HCT116 (cell line): Measurements from ENCODE around the gene NDST3. TPM values are rescaled to one million over a fixed set of nuclear protein-coding genes. Genes with fewer than 3 reads are reported as not detected.

Experiments
- ATAC-seq: fragments of 200-7000 bp; cut with Tn5 transposase; 2 replicates; pipeline ENCODE4 v1.9.1; 2020; ENCODE audit warnings: mild to moderate bottlenecking, moderate library complexity
- BruUV-seq: library from RNA; stranded (reverse); fragments of 400-500 nt; replicated peaks from 2 replicates; lab custom pipeline; 2021; lab: Mats Ljungman, UMichigan
- CTCF ChIA-PET: fragments of 300-600 bp; sonication (Branson Sonifier 250); formaldehyde crosslinking; loops from one replicate; lab custom pipeline; 2021; ENCODE audit warnings: antibody characterized with exemption; lab: Charles Lee
- POLR2A ChIA-PET: fragments of 300-600, 350-600 bp; sonication (Branson Sonifier 250); formaldehyde crosslinking; loops from one replicate; lab custom pipeline; 2021; ENCODE audit warnings: antibody characterized with exemption; lab: Charles Lee
- RAD21 ChIA-PET, 2 experiments: fragments of 300-600 bp; sonication (Branson Sonifier 250); formaldehyde crosslinking; loops; one replicate each; lab custom pipeline; 2023; ENCODE audit warnings: low total read pairs in 2 of 2; ENCODE audit not compliant: uncharacterized antibody in 2 of 2, unreplicated experiment in 2 of 2, low non-redundant PET in 1 of 2; lab: Charles Lee
- DNase-seq: peaks from one replicate; pipeline ENCODE4 v3.0.0-alpha.2; 2010; ENCODE audit warnings: low read depth, low spot score
- H2AFZ ChIP-seq: fragments of 200-600 bp; shearing (Covaris generic), sonication (generic); 2 replicates; pipeline ENCODE4 v1.6.1; 2017; ENCODE audit warnings: low read depth, mixed run types, mixed read lengths, antibody characterized with exemption, low read length; ENCODE audit not compliant: poor library complexity, severe bottlenecking
- H3K27ac ChIP-seq: 2 replicates; pipeline ENCODE4 v1.5.1; 2012; ENCODE audit warnings: low read depth, low read length
- H3K27me3 ChIP-seq: fragments of 200-600 bp; sonication (generic); 2 replicates; pipeline ENCODE4 v1.6.1; 2016; ENCODE audit warnings: mixed run types, low read length, mixed read lengths; ENCODE audit not compliant: insufficient read depth
- H3K36me3 ChIP-seq, 2 experiments: fragments of 200-500 bp in 1 of 2; fragments of 200-600 bp in 1 of 2; sonication (Bioruptor generic) in 1 of 2; sonication (generic) in 1 of 2; 2 replicates each; pipeline versions ENCODE4 v1.5.1 to v1.6.1; 2014 to 2016; ENCODE audit warnings: low read length in 2 of 2, inconsistent platforms in 1 of 2, mixed read lengths in 1 of 2, mixed run types in 1 of 2; ENCODE audit not compliant: insufficient read depth in 2 of 2, control insufficient read depth in 1 of 2
- H3K4me1 ChIP-seq, 2 experiments: fragments of 200-600 bp in 1 of 2; sonication (generic) in 1 of 2; 2 replicates each; pipeline versions ENCODE4 v1.5.1 to v1.6.1; 2012 to 2017; ENCODE audit warnings: low read length in 2 of 2, inconsistent platforms in 1 of 2, mild to moderate bottlenecking in 1 of 2, mixed read lengths in 1 of 2, mixed run types in 1 of 2, moderate library complexity in 1 of 2; ENCODE audit not compliant: insufficient read depth in 2 of 2, control insufficient read depth in 1 of 2
- H3K4me2 ChIP-seq: fragments of 200-600 bp; sonication (generic); 2 replicates; pipeline ENCODE4 v1.6.1; 2017; ENCODE audit warnings: mixed run types, low read length, mixed read lengths
- H3K4me3 ChIP-seq, 2 experiments: fragments of 200-600 bp in 1 of 2; sonication (generic) in 1 of 2; replicated peaks in 1 of 2; 2 replicates each; pipeline ENCODE4 v1.5.1; 2011 to 2016; ENCODE audit warnings: low read length in 2 of 2, control low read depth in 1 of 2, low read depth in 1 of 2, mild to moderate bottlenecking in 1 of 2, mixed read lengths in 1 of 2, mixed run types in 1 of 2
- H3K79me2 ChIP-seq: fragments of 200-600 bp; sonication (generic); 2 replicates; pipeline ENCODE4 v1.6.1; 2017; ENCODE audit warnings: mild to moderate bottlenecking, mixed run types, low read length, moderate library complexity, mixed read lengths; ENCODE audit not compliant: insufficient read depth
- H3K9ac ChIP-seq: fragments of 200-600 bp; sonication (generic); 2 replicates; pipeline ENCODE4 v1.6.1; 2016; ENCODE audit warnings: low read length, mixed read lengths
- H3K9me2 ChIP-seq: fragments of 200-600 bp; sonication (generic), shearing (Covaris generic); 2 replicates; pipeline ENCODE4 v1.6.1; 2017; ENCODE audit warnings: mixed run types, mild to moderate bottlenecking, moderate library complexity; ENCODE audit not compliant: insufficient read depth
- H3K9me3 ChIP-seq, 2 experiments: fragments of 200-500 bp in 1 of 2; fragments of 200-600 bp in 1 of 2; sonication (Bioruptor generic) in 1 of 2; sonication (generic) in 1 of 2; 2 replicates each; pipeline ENCODE4 v1.6.1; 2014 to 2017; ENCODE audit warnings: low read length in 2 of 2, mixed read lengths in 2 of 2, inconsistent platforms in 1 of 2, low read depth in 1 of 2, mild to moderate bottlenecking in 1 of 2, mixed run types in 1 of 2, moderate library complexity in 1 of 2; ENCODE audit not compliant: control insufficient read depth in 1 of 2, insufficient read depth in 1 of 2
- H4K20me1 ChIP-seq: fragments of 200-600 bp; sonication (generic), shearing (Covaris generic); 2 replicates; pipeline ENCODE4 v1.6.1; 2017; ENCODE audit warnings: mixed run types, mild to moderate bottlenecking, moderate library complexity; ENCODE audit not compliant: insufficient read depth
- EGR1 ChIP-seq: IDR thresholded peaks from 2 replicates; pipeline ENCODE4 v1.6.1; 2012; ENCODE audit warnings: low read depth
- MAX ChIP-seq: IDR thresholded peaks from 2 replicates; pipeline ENCODE4 v1.6.1; 2012
- POLR2A ChIP-seq: IDR thresholded peaks from 2 replicates; pipeline ENCODE4 v1.7.0; 2011; ENCODE audit warnings: borderline replicate concordance; ENCODE audit not compliant: insufficient read depth, insufficient read length; ENCODE audit errors: extremely low read depth
- POLR2AphosphoS5 ChIP-seq: IDR thresholded peaks from 2 replicates; pipeline ENCODE4 v1.6.1; 2011; ENCODE audit warnings: mild to moderate bottlenecking, low read depth, low read length, moderate library complexity
- RAD21 ChIP-seq: IDR thresholded peaks from 2 replicates; pipeline ENCODE4 v1.6.1; 2012; ENCODE audit warnings: low read depth, mild to moderate bottlenecking
- ZBTB33 ChIP-seq: IDR thresholded peaks from 2 replicates; pipeline ENCODE4 v1.6.1; 2011; ENCODE audit warnings: mild to moderate bottlenecking, low read length, moderate library complexity; ENCODE audit not compliant: insufficient replicate concordance; ENCODE audit errors: extremely low read depth
- ZNF274 ChIP-seq: fragments of 200-500 bp; sonication (Bioruptor generic); IDR thresholded peaks from 2 replicates; pipeline ENCODE4 v1.6.1; 2014; ENCODE audit warnings: mild to moderate bottlenecking, low read depth, low read length, inconsistent platforms
- intact Hi-C: fragments of 100-400 bp; cut with micrococcal nuclease; formaldehyde crosslinking; loops from 2 replicates; pipeline ENCODE4 v1.10.0; 2022
- total RNA-seq: library from RNA; stranded (reverse); gene quantifications from one replicate; pipeline ENCODE4 v1.2.1, GENCODE V29; 2021; ENCODE audit not compliant: unreplicated experiment

Gene NDST3
- total RNA-seq, 1 experiment from 2014 or later, result not detected

- TF ChIP-seq ZBTB33, result no peak
Observed at GRCh38 chr4:118280501-118281218, 246.4 kb downstream of the NDST3 start (continued).

DNA sequence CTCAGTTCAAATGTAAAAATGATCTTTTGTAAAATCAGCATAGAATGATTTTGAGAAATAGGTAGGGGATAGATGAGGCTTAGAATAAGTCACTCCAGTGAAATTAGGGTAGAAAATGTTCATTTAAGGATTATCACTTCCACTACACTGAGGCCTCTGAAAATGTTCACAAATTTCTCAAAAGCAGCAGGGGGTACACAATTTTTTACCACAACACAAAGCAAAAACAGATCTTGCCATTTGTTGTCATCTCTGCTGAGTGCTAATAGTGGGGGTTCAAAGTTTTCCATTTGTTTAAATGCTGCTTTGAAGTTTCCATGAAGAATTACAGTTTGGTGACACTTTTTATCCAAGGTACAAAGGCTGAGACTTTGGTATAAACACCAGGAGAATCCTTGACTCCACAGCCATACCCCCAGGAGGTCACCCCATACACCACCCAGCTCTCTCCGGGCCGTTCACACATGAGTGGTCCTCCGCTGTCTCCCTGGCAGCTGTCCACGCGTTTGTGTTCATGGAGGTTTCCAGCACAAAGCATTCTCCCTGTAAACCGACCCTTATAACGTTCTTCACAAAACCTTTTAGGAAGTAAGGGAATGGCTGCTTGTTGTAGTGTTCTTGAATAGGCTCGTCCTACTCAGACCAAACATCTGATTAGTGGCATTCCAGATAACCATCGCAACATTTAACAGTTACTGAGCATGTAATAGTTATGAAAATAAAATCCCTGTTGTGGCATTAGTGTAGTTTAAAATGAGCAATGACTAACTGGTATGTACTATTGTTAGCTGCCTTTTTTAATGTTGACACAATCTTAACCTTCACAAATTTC, 247.5 kb downstream of the NDST3 start:
- no peak overlapping the region for H3K4me3 ChIP-seq
- DNase-seq (no peak), ATAC-seq (no peak)
- CTCF ChIA-PET, result interaction anchor here (1.3 kb wide), 1 partner anchor 70 kb away, joined by 5 read pairs; no protein-coding TSS in a partner anchor
- intact Hi-C loops, result loop anchor here (1.0 kb wide), 1 partner anchor 71 kb away; the partner anchor contains the start of gene PRSS12
- H3K9me2 ChIP-seq, result no peaks in the 10 kb centered on the region
- no peaks in the 10 kb centered on the region for H3K27me3 ChIP-seq
- peaks cover 6 to 21% of the 10 kb centered on the region in 2 experiments; a peak in 3 of 4 replicates for H3K4me1 ChIP-seq
- H3K9ac ChIP-seq, result no peak overlapping the region
- no peaks in the 10 kb centered on the region for H3K9me3 ChIP-seq
- BruUV-seq, result no TSS peak
- H3K36me3 ChIP-seq, result peaks cover 5 to 21% of the 10 kb centered on the region in 2 experiments; a peak in 3 of 4 replicates
- peaks cover 18% of the 10 kb centered on the region for H3K79me2 ChIP-seq
- RAD21 ChIA-PET, result no interaction called here
- TF ChIP-seq POLR2A, result peak; percentile 8
- TF ChIP-seq ZNF274, result no peak
- no peak for TF ChIP-seq EGR1
- TF ChIP-seq POLR2AphosphoS5, result peak; percentile 60
- no peak for TF ChIP-seq RAD21
- TF ChIP-seq MAX, result no peak
- POLR2A ChIA-PET, result no interaction called here
- peaks cover 4% of the 10 kb centered on the region; the same call in 1 of the 2 replicates for H4K20me1 ChIP-seq
- H3K4me2 ChIP-seq, result no peak overlapping the region
- peak overlapping the region; percentile 30; the same call in 1 of the 2 replicates for H3K27ac ChIP-seq
- H2AFZ ChIP-seq, result no peak overlapping the region
